ENCODE results near the gene CEACAM19. TPM values are rescaled to one million over a fixed set of nuclear protein-coding genes. Genes with fewer than 3 reads are reported as not detected.

The CEACAM19 gene
- total RNA-seq, 1 donor from 2014 or later = 0.09 TPM

- no peak for DNase-seq (ENCODE audit: low spot score)
- Histone ChIP-seq H3K9ac (no peak overlapping the region), H3K9me3 (ENCODE audit: low read depth) (no peaks in the 10 kb centered on the region), H3K79me2 (ENCODE audit: low read depth) (no peaks in the 10 kb centered on the region), H3F3A (ENCODE audit: low read depth) (no peaks in the 10 kb centered on the region), H4K20me1 (ENCODE audit: low read depth) (no peaks in the 10 kb centered on the region), H3K4me2 (no peak overlapping the region), H3K4me3 (no peak overlapping the region), H3K36me3 (no peaks in the 10 kb centered on the region), H3K27me3 (no peaks in the 10 kb centered on the region), H2AFZ (replicated peaks) (no peak overlapping the region), H3K4me1 (no peaks in the 10 kb centered on the region), H3K27ac (no peak overlapping the region)
- peaks cover 11% of the 10 kb centered on the region for H3K27me3 Mint-ChIP-seq (ENCODE audit: insufficient read depth, low read depth)
- no peaks in the 10 kb centered on the region for H3K9me3 Mint-ChIP-seq
- no peak overlapping the region for H3K4me3 Mint-ChIP-seq
- H3K27ac Mint-ChIP-seq = no peak overlapping the region
- H3K4me1 Mint-ChIP-seq = peaks cover 8% of the 10 kb centered on the region
- H3K36me3 Mint-ChIP-seq = no peaks in the 10 kb centered on the region
- TF ChIP-seq EZH2 (IDR thresholded peaks at IDR 0.05) (no peak), EZH2phosphoT487 (IDR thresholded peaks at IDR 0.05) (no peak), CTCF (IDR thresholded peaks at IDR 0.05) (no peak)
Observed at GRCh38 chr19:44675521-44675920, 4.2 kb downstream of the CEACAM19 start.

DNA sequence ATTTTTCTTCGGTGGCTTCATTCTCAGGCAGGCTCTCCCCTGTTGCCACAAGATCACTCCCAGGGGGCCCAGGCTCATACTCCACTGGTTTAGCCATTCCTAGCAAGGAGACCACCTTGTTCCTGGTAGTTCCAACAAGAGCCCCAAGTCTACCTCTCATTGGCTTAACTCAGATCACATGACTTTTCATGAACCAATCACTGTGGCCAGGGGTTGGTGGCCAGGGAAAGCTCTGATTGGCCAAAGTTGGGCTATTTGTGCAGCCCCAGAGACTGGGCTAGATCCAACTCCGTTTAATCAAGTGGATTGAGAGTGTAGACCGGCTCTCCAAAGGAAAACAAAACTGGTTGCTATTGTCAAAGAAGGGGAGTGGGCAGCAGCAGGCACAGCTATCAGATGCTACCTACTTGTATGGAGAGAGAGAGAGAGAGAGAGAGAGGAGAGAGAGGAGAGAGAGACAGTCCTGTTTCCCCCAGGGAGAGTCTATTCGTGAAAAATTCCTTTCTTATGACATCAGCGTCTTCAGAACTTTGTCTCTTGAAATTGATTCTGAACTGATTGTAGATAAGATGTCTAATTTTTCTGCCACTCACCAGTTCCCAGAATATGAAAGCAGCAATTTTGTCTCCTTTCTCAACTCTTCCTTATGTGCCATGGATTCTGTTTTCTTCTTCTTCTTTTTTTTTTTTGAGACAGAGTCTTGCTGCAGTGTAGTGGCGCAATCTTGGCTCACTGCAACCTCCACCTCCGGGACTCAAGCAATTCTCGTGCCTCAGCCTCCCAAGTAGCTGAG lies 5.9 kb downstream of the CEACAM19 start:
- H4K20me1 ChIP-seq (ENCODE audit: low read depth) = no peaks in the 10 kb centered on the region
- peak; percentile 21 for DNase-seq (ENCODE audit: low spot score)
- TF ChIP-seq CTCF (IDR thresholded peaks at IDR 0.05) (no peak), EZH2phosphoT487 (IDR thresholded peaks at IDR 0.05) (no peak), EZH2 (IDR thresholded peaks at IDR 0.05) (no peak)
- Mint-ChIP-seq H3K4me3 (peak overlapping the region; percentile 56), H3K9me3 (no peaks in the 10 kb centered on the region), H3K36me3 (no peaks in the 10 kb centered on the region), H3K27me3 (ENCODE audit: insufficient read depth, low read depth) (peaks cover 15% of the 10 kb centered on the region), H3K4me1 (peaks cover 8% of the 10 kb centered on the region), H3K27ac (peak overlapping the region; percentile 74)
- H3F3A ChIP-seq (ENCODE audit: low read depth) = no peaks in the 10 kb centered on the region
- no peak overlapping the region for H3K4me2 ChIP-seq
- H3K4me1 ChIP-seq = no peaks in the 10 kb centered on the region
- H2AFZ ChIP-seq (replicated peaks) = peak overlapping the region; percentile 53
- H3K9me3 ChIP-seq (ENCODE audit: low read depth) = no peaks in the 10 kb centered on the region
- no peaks in the 10 kb centered on the region for H3K79me2 ChIP-seq (ENCODE audit: low read depth)
- H3K27me3 ChIP-seq = no peaks in the 10 kb centered on the region
- H3K36me3 ChIP-seq = no peaks in the 10 kb centered on the region
- no peak overlapping the region for H3K4me3 ChIP-seq
- H3K27ac ChIP-seq = no peak overlapping the region
- no peak overlapping the region for H3K9ac ChIP-seq

- Histone ChIP-seq H3F3A (ENCODE audit: low read depth) (no peaks in the 10 kb centered on the region), H3K4me1 (no peaks in the 10 kb centered on the region), H3K27ac (no peak overlapping the region), H3K4me3 (no peak overlapping the region), H3K9me3 (ENCODE audit: low read depth) (no peaks in the 10 kb centered on the region), H3K36me3 (no peaks in the 10 kb centered on the region), H4K20me1 (ENCODE audit: low read depth) (no peaks in the 10 kb centered on the region), H3K4me2 (no peak overlapping the region), H2AFZ (replicated peaks) (no peak overlapping the region), H3K9ac (no peak overlapping the region), H3K27me3 (no peaks in the 10 kb centered on the region), H3K79me2 (ENCODE audit: low read depth) (no peaks in the 10 kb centered on the region)
- H3K27me3 Mint-ChIP-seq (ENCODE audit: insufficient read depth, low read depth) = peaks cover 17% of the 10 kb centered on the region
- TF ChIP-seq CTCF (IDR thresholded peaks at IDR 0.05) (no peak), EZH2phosphoT487 (IDR thresholded peaks at IDR 0.05) (no peak), EZH2 (IDR thresholded peaks at IDR 0.05) (no peak)
- no peak for DNase-seq (ENCODE audit: low spot score)
- no peak overlapping the region for H3K4me3 Mint-ChIP-seq
- H3K9me3 Mint-ChIP-seq = no peaks in the 10 kb centered on the region
- no peaks in the 10 kb centered on the region for H3K36me3 Mint-ChIP-seq
- H3K4me1 Mint-ChIP-seq = peaks cover 15% of the 10 kb centered on the region
- H3K27ac Mint-ChIP-seq = no peak overlapping the region
Observed at GRCh38 chr19:44680536-44680935, 9.3 kb downstream of the CEACAM19 start.
